Left lung (tissue), 10 donors: ENCODE measurements around the gene NPBWR2. TPM values are rescaled to one million over a fixed set of nuclear protein-coding genes. Genes with fewer than 3 reads are reported as not detected.

Source experiments
- ATAC-seq: fragments of 200-7000 bp; cut with Tn5 transposase; one replicate; pipeline ENCODE4 v1.9.1; 2020; ENCODE audit warnings: moderate library complexity
- DNase-seq, 4 donors: peaks; one replicate each; pipeline ENCODE4 v3.0.0-alpha.2; 2013 to 2020
- H3K27ac ChIP-seq, 2 donors: fragments of 200-600 bp; sonication (generic) in 1 of 2; one replicate each; pipeline versions ENCODE4 v1.5.0 to v1.8.0; 2020 to 2021
- H3K27me3 ChIP-seq, 2 donors: fragments of 200-600 bp; sonication (generic) in 1 of 2; one replicate each; pipeline versions ENCODE4 v1.5.0 to v1.8.0; 2020 to 2021
- H3K36me3 ChIP-seq, 2 donors: fragments of 200-600 bp; sonication (generic) in 1 of 2; one replicate each; pipeline versions ENCODE4 v1.5.0 to v1.8.0; 2020 to 2021
- H3K4me1 ChIP-seq, 2 donors: fragments of 200-600 bp; one replicate each; pipeline ENCODE4 v1.8.0; 2021
- H3K4me3 ChIP-seq, 2 donors: fragments of 200-600 bp; sonication (generic) in 1 of 2; one replicate each; pipeline versions ENCODE4 v1.5.0 to v1.8.0; 2020 to 2021; ENCODE audit warnings: mild to moderate bottlenecking in 1 of 2
- H3K9me3 ChIP-seq, 2 donors: fragments of 200-600 bp; sonication (generic) in 1 of 2; one replicate each; pipeline versions ENCODE4 v1.5.0 to v1.8.0; 2020 to 2021
- CTCF ChIP-seq, 2 donors: fragments of 200-600 bp; sonication (generic) in 1 of 2; IDR thresholded peaks; one replicate each; pipeline versions ENCODE4 v1.5.0 to v1.8.0; 2021; ENCODE audit warnings: antibody characterized with exemption in 2 of 2
- intact Hi-C, 2 donors: fragments of 100-400 bp; cut with DNase I; formaldehyde crosslinking; loops; one replicate each; pipeline versions ENCODE4 v1.11.2 to v1.14.2; 2022
- polyA plus RNA-seq, 6 donors: library from polyadenylated mRNA; unstranded; fragments of 120-200 nt; gene quantifications; one replicate each; pipeline ENCODE4 v1.2.1, GENCODE V29; 2013; ENCODE audit not compliant: insufficient read length in 6 of 6
- total RNA-seq, 2 donors: library from RNA; stranded (reverse); fragmentation: NEBNext Ultra II Directional; extraction: Animal tissue kit (Norgen Biotek cat#: 25700); gene quantifications; one replicate each; pipeline ENCODE4 v1.2.1, GENCODE V29; 2021
- donor health status: DM: no; HTN: yes; CAD: no.
- donor health status: DM: no; HTN: no; CAD: no.

NPBWR2 gene
- total and polyA plus RNA-seq, 8 donors, result not detected

- Histone ChIP-seq H3K9me3 (no peaks in the 10 kb centered on the region), H3K36me3 (peaks cover 0 to 49% of the 10 kb centered on the region in 2 donors), H3K27me3 (no peaks in the 10 kb centered on the region), H3K4me1 (peaks cover 8 to 17% of the 10 kb centered on the region in 2 donors), H3K27ac (no peak overlapping the region), H3K4me3 (no peak overlapping the region)
- intact Hi-C loops, result no loop called here
- no peak for ATAC-seq
- no peak for TF ChIP-seq CTCF (IDR thresholded peaks at IDR 0.05)
- DNase-seq, result peak in 1 of 4 donors; percentile 79
Measured at GRCh38 chr20:64073476-64074183, 33.7 kb downstream of the NPBWR2 start.

DNA sequence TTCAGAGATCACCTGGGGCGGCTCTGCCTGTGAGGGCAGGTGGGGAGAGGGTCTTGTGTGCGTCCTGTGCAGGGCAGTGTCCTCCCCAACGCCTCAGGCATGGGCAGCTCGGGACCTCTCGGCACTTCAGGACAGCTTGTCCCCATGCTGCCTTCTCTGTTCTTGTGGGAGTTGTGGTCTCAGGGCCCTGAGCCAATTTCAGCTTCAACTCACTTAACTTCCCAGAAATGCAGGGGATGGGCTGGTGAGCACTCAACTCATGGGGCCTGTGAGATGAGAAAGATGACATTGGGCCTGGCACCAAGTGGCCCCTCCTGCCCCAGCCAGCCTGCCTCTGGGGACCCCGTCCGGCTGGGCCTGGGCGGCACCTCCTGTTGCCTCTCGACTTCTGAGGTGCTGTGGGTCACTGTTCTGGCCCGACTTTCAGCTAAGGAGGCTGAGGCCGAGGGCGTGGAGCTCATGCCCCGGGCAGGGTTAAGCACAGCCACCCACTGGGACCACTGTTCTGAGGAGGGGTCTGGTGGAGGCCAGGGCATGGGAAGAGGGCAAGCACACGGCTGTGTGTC, 34.8 kb downstream of the NPBWR2 start:
- peaks cover 0 to 49% of the 10 kb centered on the region in 2 donors for H3K36me3 ChIP-seq
- TF ChIP-seq CTCF (IDR thresholded peaks at IDR 0.05), result no peak
- no peak for ATAC-seq
- intact Hi-C loops, result no loop called here
- H3K9me3 ChIP-seq, result no peaks in the 10 kb centered on the region
- H3K4me1 ChIP-seq, result peaks cover 0 to 8% of the 10 kb centered on the region in 2 donors
- DNase-seq, result peak in 1 of 4 donors; percentile 69
- peak overlapping the region in 1 of 2 donors; percentile 23 for H3K27ac ChIP-seq
- no peaks in the 10 kb centered on the region for H3K27me3 ChIP-seq
- no peak overlapping the region for H3K4me3 ChIP-seq

DNA sequence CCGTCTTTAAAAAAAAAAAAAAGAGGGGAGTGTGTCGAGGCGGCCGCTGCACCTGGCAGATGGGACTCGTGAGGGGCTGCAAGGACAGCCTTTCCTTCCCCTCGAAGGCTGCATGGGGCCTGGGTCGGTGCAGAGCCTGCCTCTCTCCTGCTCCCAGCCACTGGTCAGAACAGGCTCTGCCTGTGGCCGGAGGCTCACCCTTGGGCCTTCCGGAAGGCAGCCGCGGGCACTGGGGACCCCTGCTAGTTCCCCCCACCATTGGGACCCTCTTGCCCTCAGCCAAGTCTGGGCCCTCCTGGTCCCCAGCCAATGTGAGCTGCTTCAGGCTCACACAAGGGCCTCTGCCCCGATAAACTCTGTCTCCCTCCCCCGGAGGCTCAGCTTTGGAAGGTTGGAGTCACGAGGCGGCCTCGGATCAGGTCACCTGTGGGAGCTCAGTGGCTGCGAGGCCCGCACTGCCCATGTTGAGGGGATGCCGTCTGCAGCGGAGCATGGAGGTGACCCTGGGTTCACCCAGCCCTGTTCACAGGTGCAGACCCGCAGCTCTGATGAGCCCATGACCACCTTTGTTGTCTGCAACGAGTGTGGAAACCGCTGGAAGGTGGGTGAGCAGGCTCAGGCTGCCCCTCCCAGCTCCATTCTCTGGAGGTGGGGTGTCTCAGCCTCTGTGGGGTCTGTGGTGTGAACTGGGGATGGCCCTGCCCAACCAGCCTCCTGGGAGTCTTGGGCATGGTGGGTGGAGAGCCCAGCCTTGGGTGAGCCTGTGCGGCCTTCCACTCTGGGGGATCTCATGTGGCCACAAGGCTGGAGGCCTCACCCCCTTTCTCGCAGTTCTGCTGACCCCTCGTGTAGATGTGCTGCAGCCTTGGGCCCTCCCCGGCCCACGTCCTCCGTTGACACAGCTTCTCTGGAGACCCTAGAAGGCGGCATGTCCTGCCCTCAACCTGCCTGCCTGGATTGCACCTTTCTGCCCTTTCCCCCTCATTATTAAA, 35.7 kb downstream of the NPBWR2 start:
- TF ChIP-seq CTCF (IDR thresholded peaks at IDR 0.05), result no peak
- Histone ChIP-seq H3K9me3 (no peaks in the 10 kb centered on the region), H3K36me3 (peaks cover 0 to 49% of the 10 kb centered on the region in 2 donors), H3K27me3 (no peaks in the 10 kb centered on the region), H3K4me1 (peaks cover 0 to 9% of the 10 kb centered on the region in 2 donors), H3K4me3 (no peak overlapping the region), H3K27ac (no peak overlapping the region)
- ATAC-seq (no peak), DNase-seq (peak in 1 of 4 donors; percentile 72)
- intact Hi-C loops, result no loop called here

DNA sequence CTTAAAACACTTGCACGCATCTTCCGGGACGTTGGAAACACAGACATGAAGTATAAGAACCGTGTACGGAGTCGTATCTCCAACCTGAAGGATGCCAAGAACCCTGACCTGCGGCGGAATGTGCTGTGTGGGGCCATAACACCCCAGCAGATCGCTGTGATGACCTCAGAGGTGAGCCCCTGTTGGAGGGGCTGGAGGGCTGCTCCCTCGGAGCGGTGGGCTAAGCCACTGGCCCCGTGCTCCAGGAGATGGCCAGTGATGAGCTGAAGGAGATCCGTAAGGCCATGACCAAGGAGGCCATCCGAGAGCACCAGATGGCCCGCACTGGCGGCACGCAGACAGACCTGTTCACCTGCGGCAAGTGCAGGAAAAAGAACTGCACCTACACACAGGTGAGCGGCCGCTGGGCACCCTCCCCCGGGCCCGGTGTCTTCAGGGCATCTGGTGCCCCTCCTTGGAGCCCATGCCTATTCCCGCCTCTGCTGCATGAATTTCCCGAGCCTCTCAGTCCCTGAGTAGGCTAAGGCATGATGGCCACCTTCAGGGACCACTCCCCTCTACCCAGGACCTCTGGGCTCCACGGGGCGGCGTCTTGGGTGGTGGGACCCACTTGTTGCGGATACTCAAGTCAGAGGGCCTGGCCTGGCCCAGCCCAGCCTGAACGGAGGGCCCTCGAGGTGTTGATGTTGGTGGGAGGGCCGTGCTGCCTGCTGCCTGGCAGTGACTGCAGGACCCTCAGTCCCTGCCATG, 36.9 kb downstream of the NPBWR2 start:
- Histone ChIP-seq H3K4me3 (no peak overlapping the region), H3K4me1 (peaks cover 0 to 14% of the 10 kb centered on the region in 2 donors), H3K27ac (no peak overlapping the region), H3K36me3 (peaks cover 0 to 41% of the 10 kb centered on the region in 2 donors), H3K27me3 (no peaks in the 10 kb centered on the region), H3K9me3 (no peaks in the 10 kb centered on the region)
- DNase-seq (no peak), ATAC-seq (no peak)
- no peak for TF ChIP-seq CTCF (IDR thresholded peaks at IDR 0.05)
- intact Hi-C loops, result no loop called here
